ENCODE data around the gene GEMIN5. TPM values are rescaled to one million over a fixed set of nuclear protein-coding genes. Genes with fewer than 3 reads are reported as not detected.

GEMIN5 gene
- total and polyA plus RNA-seq, 2 of the 13 experiments (the other 11 are each of a cell fraction or from before 2014, with no cell fraction given): 6.6 to 28.6 TPM

DNA sequence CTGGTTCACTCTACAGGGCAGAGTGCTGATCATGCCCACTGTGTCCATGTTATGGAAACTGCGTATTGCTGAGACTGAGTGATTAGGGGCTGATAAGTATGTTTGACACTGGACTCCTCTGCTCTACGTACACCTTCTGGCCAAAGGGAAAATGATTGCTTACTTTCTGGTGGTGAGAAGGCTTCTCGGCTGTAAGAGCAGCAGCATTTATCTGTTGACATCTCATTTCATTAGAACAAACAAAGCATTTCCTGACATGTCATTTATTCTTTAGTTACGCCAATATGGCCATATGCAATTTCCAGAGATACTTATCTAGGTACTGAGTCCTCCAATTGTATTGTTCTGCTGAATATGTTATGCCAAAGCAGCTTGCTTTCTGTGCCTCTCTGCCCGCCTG is 93.2 kb downstream of the GEMIN5 start (continued):
- TF ChIP-seq SUZ12 (IDR thresholded peaks at IDR 0.05; ENCODE audit: low read depth, low read length): no peak
- peak; percentile 59; the same call in 1 of the 2 replicates for TF ChIP-seq ETV5 (CRISPR knock-in tag; IDR thresholded peaks at IDR 0.05; ENCODE audit: borderline replicate concordance)
- no peak for TF ChIP-seq ZFP36 (IDR thresholded peaks at IDR 0.05; ENCODE audit: borderline replicate concordance, low read depth, low read length, partially characterized antibody)
- TF ChIP-seq ZNF256 (CRISPR knock-in tag; conservative IDR thresholded peaks at IDR 0.05): no peak
- no peak for TF ChIP-seq EED (CRISPR knock-in tag; IDR thresholded peaks at IDR 0.05)
- TF ChIP-seq SETDB1 (CRISPR knock-in tag; IDR thresholded peaks at IDR 0.05; ENCODE audit: borderline replicate concordance): no peak
- TF ChIP-seq ZNF343 (CRISPR knock-in tag; IDR thresholded peaks at IDR 0.05): no peak
- TF ChIP-seq, protein P1, sequence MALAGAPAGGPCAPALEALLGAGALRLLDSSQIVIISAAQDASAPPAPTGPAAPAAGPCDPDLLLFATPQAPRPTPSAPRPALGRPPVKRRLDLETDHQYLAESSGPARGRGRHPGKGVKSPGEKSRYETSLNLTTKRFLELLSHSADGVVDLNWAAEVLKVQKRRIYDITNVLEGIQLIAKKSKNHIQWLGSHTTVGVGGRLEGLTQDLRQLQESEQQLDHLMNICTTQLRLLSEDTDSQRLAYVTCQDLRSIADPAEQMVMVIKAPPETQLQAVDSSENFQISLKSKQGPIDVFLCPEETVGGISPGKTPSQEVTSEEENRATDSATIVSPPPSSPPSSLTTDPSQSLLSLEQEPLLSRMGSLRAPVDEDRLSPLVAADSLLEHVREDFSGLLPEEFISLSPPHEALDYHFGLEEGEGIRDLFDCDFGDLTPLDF (CRISPR knock-in tag; IDR thresholded peaks at IDR 0.05): no peak
- peak; percentile 42; the same call in 1 of the 2 replicates for TF ChIP-seq ZNF792 (CRISPR knock-in tag; IDR thresholded peaks at IDR 0.05)
- no peak for TF ChIP-seq ZNF121 (CRISPR knock-in tag; IDR thresholded peaks at IDR 0.05)
- no peak for TF ChIP-seq MAFG (CRISPR knock-in tag; IDR thresholded peaks at IDR 0.05)
- TF ChIP-seq ZNF740 (CRISPR knock-in tag; IDR thresholded peaks at IDR 0.05): no peak
- no peak for TF ChIP-seq MAF1 (CRISPR knock-in tag; IDR thresholded peaks at IDR 0.05; ENCODE audit: borderline replicate concordance)
- TF ChIP-seq SNRNP70 (IDR thresholded peaks at IDR 0.05; ENCODE audit: low read depth, low read length): no peak
- no peak for TF ChIP-seq ZNF446 (CRISPR knock-in tag; IDR thresholded peaks at IDR 0.05)
- no peak for TF ChIP-seq RFXANK (CRISPR knock-in tag; IDR thresholded peaks at IDR 0.05)
- no peak for TF ChIP-seq ZNF253 (CRISPR knock-in tag; IDR thresholded peaks at IDR 0.05; ENCODE audit: borderline replicate concordance)
- TF ChIP-seq, protein P2, sequence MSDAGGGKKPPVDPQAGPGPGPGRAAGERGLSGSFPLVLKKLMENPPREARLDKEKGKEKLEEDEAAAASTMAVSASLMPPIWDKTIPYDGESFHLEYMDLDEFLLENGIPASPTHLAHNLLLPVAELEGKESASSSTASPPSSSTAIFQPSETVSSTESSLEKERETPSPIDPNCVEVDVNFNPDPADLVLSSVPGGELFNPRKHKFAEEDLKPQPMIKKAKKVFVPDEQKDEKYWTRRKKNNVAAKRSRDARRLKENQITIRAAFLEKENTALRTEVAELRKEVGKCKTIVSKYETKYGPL (CRISPR knock-in tag; IDR thresholded peaks at IDR 0.05): no peak
- TF ChIP-seq, protein P3, sequence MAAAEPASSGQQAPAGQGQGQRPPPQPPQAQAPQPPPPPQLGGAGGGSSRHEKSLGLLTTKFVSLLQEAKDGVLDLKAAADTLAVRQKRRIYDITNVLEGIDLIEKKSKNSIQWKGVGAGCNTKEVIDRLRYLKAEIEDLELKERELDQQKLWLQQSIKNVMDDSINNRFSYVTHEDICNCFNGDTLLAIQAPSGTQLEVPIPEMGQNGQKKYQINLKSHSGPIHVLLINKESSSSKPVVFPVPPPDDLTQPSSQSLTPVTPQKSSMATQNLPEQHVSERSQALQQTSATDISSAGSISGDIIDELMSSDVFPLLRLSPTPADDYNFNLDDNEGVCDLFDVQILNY (CRISPR knock-in tag; conservative IDR thresholded peaks at IDR 0.05): no peak
- no peak for TF ChIP-seq NFYC (CRISPR knock-in tag; IDR thresholded peaks at IDR 0.05)
- no peak for TF ChIP-seq PHB2 (IDR thresholded peaks at IDR 0.05; ENCODE audit: partially characterized antibody)
- TF ChIP-seq, protein P4, sequence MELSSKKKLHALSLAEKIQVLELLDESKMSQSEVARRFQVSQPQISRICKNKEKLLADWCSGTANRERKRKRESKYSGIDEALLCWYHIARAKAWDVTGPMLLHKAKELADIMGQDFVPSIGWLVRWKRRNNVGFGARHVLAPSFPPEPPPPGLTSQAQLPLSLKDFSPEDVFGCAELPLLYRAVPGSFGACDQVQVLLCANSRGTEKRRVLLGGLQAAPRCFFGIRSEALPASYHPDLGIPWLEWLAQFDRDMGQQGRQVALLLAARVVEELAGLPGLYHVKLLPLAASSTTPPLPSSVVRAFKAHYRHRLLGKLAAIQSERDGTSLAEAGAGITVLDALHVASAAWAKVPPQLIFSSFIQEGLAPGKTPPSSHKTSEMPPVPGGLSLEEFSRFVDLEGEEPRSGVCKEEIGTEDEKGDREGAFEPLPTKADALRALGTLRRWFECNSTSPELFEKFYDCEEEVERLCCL (CRISPR knock-in tag; IDR thresholded peaks at IDR 0.05; ENCODE audit: borderline replicate concordance): no peak
- no peak for TF ChIP-seq FUBP1 (CRISPR knock-in tag; IDR thresholded peaks at IDR 0.05; ENCODE audit: borderline replicate concordance)
- TF ChIP-seq, protein P5, sequence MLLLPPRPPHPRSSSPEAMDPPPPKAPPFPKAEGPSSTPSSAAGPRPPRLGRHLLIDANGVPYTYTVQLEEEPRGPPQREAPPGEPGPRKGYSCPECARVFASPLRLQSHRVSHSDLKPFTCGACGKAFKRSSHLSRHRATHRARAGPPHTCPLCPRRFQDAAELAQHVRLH (CRISPR knock-in tag; IDR thresholded peaks at IDR 0.05; ENCODE audit: borderline replicate concordance, low read depth): no peak
- no peak for TF ChIP-seq GPN1 (CRISPR knock-in tag; IDR thresholded peaks at IDR 0.05; ENCODE audit: borderline replicate concordance)
- no peak for TF ChIP-seq ZNF775 (CRISPR knock-in tag; IDR thresholded peaks at IDR 0.05; ENCODE audit: borderline replicate concordance)

Measured in HepG2 (cell line).